ENCODE measurements around the gene WIF1.

The WIF1 gene

DNA sequence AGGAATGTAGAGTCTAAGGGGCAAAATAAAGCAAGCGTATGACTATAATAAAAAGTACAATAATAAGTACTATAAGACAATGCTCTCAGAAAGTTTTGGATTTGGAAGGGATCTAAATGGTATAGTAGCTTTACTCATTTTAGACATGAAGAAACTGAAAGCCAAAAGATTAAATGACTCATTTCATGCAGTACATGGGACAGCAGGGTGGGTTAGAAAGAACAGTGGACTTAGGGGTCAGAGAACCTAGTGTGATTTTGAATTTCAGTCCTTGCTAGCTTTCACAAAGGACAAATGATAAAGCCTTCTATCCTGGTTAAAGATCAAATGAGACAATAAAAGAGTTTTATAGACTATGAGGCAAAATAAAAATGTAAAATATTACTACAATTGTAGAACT lies 41.5 kb upstream of the WIF1 start:
- TF ChIP-seq, protein P1, sequence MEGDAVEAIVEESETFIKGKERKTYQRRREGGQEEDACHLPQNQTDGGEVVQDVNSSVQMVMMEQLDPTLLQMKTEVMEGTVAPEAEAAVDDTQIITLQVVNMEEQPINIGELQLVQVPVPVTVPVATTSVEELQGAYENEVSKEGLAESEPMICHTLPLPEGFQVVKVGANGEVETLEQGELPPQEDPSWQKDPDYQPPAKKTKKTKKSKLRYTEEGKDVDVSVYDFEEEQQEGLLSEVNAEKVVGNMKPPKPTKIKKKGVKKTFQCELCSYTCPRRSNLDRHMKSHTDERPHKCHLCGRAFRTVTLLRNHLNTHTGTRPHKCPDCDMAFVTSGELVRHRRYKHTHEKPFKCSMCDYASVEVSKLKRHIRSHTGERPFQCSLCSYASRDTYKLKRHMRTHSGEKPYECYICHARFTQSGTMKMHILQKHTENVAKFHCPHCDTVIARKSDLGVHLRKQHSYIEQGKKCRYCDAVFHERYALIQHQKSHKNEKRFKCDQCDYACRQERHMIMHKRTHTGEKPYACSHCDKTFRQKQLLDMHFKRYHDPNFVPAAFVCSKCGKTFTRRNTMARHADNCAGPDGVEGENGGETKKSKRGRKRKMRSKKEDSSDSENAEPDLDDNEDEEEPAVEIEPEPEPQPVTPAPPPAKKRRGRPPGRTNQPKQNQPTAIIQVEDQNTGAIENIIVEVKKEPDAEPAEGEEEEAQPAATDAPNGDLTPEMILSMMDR (IDR thresholded peaks at IDR 0.05; ENCODE audit: low read depth, low read length) = no peak
- H3K4me3 ChIP-seq (ENCODE audit: low read depth, low read length) = no peak overlapping the region

DNA sequence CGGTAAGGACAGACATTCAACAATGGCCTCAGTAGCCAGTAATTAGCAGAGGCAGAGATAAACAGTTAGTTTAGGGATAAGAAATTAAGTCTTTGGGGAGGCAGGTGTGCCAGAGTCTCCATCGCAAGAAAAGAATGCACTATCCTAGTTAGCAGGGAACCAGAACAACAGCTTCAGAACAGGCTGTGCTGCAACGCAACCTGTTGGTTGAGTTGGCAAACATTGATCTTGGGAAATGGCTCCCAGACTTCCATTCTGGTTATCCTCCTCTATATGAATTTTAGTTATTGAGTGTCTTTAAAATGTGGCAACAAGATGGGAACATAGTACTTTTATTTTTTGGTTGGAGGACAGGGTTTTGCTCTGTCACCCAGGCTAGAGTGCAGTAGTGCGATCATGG lies 36.0 kb upstream of the WIF1 start:
- no peak overlapping the region for H3K4me3 ChIP-seq (ENCODE audit: low read depth, low read length)
- TF ChIP-seq, protein P1 (IDR thresholded peaks at IDR 0.05; ENCODE audit: low read depth, low read length) = no peak

DNA sequence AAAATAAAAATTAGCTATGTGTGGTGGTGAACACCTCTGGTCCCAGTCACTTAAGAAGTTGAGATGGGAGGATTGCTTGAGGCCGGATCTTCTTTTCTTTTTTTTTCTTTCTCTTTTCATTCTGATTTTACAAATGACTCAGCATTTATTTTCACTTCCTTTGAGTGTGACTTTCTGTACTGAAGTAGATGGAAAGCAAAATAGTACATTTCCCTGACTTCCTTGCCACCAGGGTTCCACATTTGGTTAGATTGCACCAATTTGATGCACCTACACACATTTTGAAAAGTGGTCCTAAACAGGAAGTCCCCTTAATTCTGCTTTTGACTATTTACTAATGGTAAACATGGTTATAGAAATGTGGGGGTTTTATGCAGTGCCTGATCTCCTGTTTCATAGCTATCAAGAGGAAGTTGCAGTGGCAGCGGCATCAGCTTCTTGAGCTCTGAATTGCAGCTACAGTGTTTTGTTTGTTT lies 35.3 kb upstream of the WIF1 start:
- H3K4me3 ChIP-seq (ENCODE audit: low read depth, low read length) = no peak overlapping the region
- TF ChIP-seq, protein P1 (IDR thresholded peaks at IDR 0.05; ENCODE audit: low read depth, low read length) = no peak

DNA sequence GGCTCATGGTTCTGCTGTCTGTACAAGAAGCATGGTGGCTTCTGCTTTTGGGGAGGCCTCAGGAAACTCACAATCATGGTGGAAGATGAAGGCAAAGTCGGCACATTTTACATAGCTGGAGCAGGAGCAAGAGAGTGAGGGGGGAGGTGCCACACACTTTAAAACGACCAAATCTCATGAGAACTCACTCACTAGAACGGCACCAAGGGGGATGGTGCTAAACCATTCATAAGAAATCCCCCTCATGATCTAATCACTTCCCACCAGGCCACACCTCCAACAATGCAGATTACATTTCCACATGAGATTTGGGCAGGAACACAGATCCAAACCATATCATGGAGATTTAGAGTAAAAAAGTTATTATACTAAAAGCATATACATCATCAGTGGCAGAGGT lies 34.7 kb upstream of the WIF1 start:
- TF ChIP-seq, protein P1 (IDR thresholded peaks at IDR 0.05; ENCODE audit: low read depth, low read length) = no peak
- no peak overlapping the region for H3K4me3 ChIP-seq (ENCODE audit: low read depth, low read length)

DNA sequence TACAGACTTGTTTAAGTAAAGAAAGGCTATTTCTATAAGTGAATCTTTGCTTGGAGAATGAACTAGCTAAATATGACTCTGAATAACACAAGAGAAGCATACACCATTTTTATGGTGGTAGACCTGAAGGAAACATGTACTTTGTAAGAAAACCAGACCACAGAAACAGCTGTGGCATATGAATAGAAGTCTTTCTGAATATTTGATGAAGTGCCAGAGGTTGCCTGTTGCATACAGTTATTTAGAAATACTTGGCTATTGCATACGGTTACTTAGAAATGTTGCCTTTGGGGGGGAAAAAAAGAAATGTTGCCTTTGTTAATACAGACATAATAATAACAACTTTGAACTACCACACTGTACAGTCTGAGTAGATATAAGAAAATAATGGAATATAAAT lies 31.5 kb upstream of the WIF1 start:
- H3K4me3 ChIP-seq (ENCODE audit: low read depth, low read length) = no peak overlapping the region
- TF ChIP-seq, protein P1 (IDR thresholded peaks at IDR 0.05; ENCODE audit: low read depth, low read length) = no peak

DNA sequence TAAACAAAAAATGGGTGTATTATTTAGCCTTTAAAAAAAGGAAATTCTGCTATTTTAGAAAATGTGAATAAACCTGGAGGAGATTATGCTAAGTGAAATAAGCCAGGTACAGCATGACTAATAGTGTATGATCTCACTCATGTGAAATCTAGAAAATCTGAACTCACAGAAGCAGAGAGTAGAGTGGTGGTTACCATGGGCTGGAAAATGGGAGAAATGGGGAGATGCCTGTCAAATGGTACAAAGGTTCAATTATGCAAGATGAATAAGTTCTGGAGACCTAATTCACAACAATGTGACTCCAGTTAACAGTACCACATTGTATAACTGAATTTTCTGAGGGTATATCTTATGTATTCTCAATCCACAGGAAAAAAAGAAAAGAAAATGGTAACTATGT lies 30.9 kb upstream of the WIF1 start:
- no peak overlapping the region for H3K4me3 ChIP-seq (ENCODE audit: low read depth, low read length)

DNA sequence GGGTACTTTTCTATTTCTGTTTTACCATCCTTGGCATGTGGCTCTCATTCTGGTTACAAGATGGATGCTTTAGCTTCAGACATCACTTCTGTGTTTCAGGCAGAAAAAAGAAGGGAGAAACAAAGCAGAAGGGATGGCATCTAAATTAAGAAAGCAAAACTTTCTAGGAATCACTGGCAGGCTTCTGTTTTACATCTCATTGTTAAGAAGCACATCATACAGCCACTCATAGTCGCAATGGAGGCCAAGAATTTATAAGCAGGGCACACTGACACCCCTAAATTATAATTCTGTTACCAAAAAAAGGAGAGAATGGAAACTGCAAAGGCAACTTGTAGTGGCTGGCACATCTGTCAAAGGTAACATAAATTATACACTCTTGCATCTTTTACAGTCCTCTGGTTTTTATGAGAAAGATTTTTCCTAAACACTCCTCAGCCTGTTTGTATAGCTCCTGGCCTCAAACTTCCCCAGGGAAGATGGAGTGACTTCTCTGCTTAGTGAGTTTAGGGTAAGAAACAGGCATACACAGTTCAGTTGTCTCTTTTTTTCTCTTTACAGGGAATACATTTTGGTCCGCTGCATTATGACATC lies 26.3 kb upstream of the WIF1 start:
- TF ChIP-seq, protein P1 (IDR thresholded peaks at IDR 0.05; ENCODE audit: low read depth, low read length) = no peak
- no peak overlapping the region for H3K4me3 ChIP-seq (ENCODE audit: low read depth, low read length)

More for the DNA sequence above, 30.9 kb upstream of the WIF1 start:
- TF ChIP-seq, protein P1 (IDR thresholded peaks at IDR 0.05; ENCODE audit: low read depth, low read length) = no peak

Data from WI38 (cell line).